TTC549 (cell line): ENCODE measurements around the gene ITGB3BP.
"Not testable (repeated sequence)": the region's sequence is repeated elsewhere in the genome, so short reads cannot be mapped to it uniquely, and the experiment has no call there.

ENCODE experiments used
- FAIRE-seq: peaks from 2 replicates; lab custom pipeline; 2012; peaks lifted over from hg19 to GRCh38; lab: Jason Lieb, UNC

ITGB3BP gene

GRCh38 chr1:63522891-63523728 is at the start of gene ITGB3BP, which contains the start of gene EFCAB7:
Gene ITGB3BP (minus strand): TSS chr1:63523225. CDS start chr1:63523133, 92 bp downstream.
Gene EFCAB7 (plus strand): TSS chr1:63523525. CDS start chr1:63525573, 2,048 bp downstream.
- no peak for FAIRE-seq

DNA sequence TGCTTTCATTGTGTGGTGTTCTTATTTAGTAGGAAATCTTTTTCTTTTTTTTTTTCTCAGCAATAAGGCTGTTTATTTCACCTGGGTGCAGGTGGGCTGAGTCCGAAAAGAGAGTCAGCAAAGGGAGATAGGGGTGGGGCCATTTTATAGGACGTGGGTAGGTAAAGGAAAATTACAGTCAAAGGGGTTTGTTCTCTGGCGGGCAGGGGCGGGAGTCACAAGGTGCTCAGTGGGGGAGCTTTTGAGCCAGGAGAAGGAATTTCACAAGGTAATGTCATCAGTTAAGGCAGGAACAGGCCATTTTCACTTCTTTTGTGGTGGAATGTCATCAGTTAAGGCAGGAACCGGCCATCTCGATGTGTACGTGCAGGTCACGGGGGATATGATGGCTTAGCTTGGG is 49.7 kb upstream of the ITGB3BP start:
- FAIRE-seq = not testable (repeated sequence)

- FAIRE-seq = no peak
Measured at GRCh38 chr1:63569640-63570316, 46.8 kb upstream of the ITGB3BP start.

DNA sequence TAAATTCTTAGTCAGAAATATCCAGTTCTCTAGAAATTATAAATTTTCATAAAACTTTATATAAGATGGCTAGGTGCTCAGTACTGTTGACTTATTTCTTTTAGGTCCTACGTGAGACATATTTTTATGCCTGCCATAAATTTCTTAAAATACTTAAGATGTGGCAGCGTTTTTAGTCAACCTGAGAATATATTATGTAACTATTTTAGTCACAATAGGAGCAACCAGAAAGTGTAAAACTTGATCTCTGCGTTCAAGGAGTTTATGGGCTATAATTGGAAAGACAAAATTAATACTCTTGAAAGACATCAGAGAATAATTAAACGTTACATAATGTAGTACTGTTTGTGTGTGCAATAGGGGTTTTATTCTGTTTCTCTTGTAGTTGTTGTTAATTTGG is 46.0 kb upstream of the ITGB3BP start:
- FAIRE-seq = no peak

DNA sequence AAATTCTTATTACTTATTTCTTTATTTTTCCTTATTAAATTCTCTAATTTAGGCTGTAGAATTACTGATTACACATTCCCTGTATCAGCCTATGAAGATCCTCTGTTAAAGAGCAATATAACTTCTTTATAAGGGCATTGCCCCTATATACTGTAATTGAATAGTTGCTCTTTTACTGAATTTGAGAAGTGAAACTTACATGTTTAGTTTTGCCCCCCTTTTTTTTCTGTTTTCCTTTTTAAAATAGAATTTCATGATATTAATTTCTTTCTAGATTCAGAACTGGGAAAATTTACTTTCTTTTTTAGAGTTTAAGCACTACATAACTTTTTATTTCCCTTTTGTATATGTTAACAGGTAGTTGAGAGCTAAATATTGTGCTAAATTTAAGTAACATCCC is 40.7 kb upstream of the ITGB3BP start:
- FAIRE-seq = no peak

- FAIRE-seq = no peak
Measured at GRCh38 chr1:63559357-63559756, 36.3 kb upstream of the ITGB3BP start.

DNA sequence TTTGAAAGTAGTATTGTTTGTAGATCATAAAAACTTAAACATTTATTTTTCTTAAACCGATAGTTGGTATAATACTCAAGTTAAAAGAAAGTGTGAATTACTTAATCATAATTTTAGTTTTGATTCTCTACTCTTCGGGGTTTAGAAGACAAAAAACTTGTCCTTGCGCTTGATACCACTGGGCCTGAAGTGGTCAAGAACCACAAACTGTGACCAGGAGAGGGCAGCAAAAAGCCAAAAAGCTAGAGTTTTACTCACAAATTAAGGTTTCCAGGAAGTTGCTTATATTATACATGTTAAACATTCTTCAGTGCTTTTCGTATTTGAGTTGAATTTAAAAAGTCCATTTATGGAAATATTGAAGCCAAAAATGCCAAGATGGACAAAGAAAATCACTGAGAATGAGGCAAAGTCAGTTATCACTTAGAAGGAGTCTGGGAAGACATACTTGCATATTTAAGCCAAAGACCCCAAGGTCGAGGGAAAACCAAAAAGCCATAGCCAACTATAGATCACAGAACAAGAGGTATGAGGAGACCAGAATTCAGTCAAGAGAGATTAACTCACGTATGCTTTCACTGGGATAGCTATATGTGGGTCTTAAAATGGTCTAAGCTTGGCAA is 34.5 kb upstream of the ITGB3BP start:
- peak; percentile 87 for FAIRE-seq

DNA sequence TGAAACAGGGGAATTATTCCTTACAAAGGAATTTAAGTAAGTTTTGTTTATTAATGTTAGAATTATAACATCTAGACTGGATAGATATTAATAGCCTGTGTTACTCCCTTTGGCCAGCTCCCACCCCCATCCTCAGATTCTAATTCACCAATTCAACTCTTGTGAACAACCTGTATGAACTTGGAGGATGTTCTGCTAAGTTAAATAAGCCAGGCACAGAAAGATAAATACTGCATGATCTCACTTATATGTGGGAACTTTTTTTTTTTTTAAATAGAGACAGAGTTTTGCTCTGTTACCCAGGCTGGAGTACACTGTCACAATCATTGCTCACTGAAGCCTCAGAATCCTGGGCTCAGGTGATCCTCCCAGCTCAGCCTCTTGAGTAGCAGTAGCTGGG is 32.5 kb upstream of the ITGB3BP start:
- no peak for FAIRE-seq

- no peak for FAIRE-seq
Measured at GRCh38 chr1:63548877-63549276, 25.9 kb upstream of the ITGB3BP start.

DNA sequence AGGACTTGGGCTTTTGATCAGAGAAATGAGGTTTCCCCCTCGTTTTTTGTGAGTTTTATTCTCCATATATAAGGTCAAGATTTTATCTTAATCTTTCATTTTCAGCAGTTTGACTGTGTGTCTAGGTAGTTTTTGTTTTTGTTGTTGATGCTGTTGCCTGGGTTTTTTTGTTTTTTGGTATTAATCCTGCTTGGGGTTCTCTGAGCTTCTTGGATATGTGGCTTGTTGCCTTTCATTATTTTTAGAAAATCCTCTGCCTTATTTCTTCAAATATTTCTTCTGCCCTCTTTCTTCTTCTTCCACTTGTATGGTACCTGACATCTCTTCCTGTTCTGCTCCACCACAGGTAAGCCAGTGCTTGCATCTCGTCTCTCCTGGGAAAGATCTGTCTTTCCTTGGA is 25.3 kb upstream of the ITGB3BP start:
- FAIRE-seq = no peak

- FAIRE-seq = no peak
Measured at GRCh38 chr1:63547621-63548294, 24.7 kb upstream of the ITGB3BP start.

DNA sequence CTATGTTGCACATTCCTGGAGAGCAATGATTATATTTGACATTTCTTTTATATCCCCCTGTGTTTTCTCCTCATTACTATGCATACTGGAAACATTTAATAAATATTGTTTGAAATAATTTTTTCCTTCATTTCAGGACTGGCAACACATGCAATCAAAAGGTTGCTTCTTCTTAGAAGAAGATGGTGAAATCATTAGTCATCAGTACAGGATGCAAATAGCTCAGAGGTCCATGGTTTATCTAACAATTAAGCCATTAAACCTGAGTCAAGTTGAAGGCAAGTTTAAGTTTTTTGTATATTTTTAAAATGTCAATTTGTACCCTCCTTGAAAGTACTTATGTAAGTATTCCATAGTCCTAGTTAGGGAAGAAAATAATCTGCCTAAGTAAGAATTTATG is 22.8 kb upstream of the ITGB3BP start:
- FAIRE-seq = no peak

GRCh38 chr1:63537940-63538339 is 14.9 kb upstream of the ITGB3BP start:
- peak; percentile 74 for FAIRE-seq

DNA sequence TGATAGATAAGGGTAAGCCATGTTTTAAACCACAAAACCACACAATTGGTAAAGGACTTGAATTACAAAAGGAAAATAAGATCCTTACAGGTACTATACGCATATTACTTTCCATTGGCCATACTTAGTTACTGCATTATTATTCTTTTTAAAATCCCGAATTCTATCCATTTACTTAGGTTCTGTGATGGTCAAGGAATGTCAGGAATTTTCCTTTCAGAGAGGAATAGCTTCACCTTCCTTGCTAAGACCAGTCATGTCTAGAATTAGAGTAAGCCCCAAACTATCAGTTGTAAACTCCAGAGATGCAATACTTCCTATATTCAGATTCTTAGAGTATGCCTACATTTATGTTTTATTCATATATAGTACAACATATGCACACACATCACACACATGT is 14.0 kb upstream of the ITGB3BP start:
- FAIRE-seq = no peak

GRCh38 chr1:63534406-63534805 is 11.4 kb upstream of the ITGB3BP start:
- no peak for FAIRE-seq

GRCh38 chr1:63533931-63534330 is 10.9 kb upstream of the ITGB3BP start:
- no peak for FAIRE-seq

DNA sequence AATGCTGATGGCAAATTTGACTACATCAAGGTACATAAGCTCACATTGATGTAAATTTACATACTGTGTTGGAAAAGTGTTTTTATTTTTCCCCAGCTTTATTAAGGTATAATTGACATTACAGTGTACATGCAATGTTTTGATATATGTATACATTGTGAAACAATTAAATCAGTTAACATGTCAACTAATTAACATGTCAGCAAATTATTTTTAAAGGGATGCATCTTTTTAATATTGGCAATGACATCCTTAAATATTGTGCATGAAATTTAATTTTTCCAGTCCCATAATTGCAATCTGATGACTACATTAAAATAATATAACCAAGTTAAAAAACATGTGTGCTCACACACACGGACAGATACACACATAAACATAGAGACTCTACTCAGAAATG is 9.7 kb upstream of the ITGB3BP start:
- FAIRE-seq = no peak

- FAIRE-seq = no peak
Measured at GRCh38 chr1:63524201-63524600, 1.2 kb upstream of the ITGB3BP start.

- no peak for FAIRE-seq
Measured at GRCh38 chr1:63523738-63524137, 713 bp upstream of the ITGB3BP start.

DNA sequence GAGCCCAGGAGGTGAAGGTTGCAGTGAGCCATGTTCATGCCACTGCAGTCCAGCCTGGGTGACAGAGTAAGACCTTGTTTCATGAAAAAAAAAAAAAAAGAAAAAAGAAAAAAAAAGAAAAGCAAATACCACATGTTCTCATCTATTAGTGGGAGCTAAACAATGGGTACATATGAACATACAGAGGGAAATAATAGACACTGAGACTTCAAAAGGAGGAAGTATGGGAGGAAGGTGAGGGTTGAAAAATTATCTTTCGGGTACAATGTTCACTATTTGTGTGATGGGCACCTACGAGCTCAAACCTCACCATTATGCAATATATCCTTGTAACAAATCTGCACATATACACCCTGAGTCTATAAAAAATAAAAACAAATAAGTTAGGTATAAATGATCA is 6.4 kb downstream of the ITGB3BP start:
- no peak for FAIRE-seq

- FAIRE-seq = no peak
Measured at GRCh38 chr1:63512584-63512983, 10.4 kb downstream of the ITGB3BP start.

- no peak for FAIRE-seq
Measured at GRCh38 chr1:63509718-63510117, 13.3 kb downstream of the ITGB3BP start.

DNA sequence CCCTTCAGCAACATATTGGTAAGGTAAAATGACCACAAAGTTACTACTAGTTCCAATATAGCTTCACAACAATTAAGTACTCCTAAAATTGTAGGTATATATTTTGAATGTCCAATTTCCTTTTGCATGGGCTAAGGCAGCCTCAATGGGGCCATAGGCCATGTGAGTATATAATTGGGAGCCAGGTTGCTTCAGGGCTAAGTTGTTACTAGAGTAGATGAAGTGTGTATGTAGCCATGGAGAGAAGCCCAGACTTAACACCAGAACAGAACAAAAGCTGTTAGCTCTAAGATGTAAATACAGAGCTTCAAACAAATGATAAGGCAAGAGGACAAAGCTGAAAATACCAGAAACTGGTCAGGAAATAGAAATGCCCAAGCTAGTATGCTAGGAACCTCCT is 16.2 kb downstream of the ITGB3BP start:
- no peak for FAIRE-seq
